Measurements from ENCODE around the gene MSRB1.
"Not testable (repeated sequence)": the region's sequence is repeated elsewhere in the genome, so short reads cannot be mapped to it uniquely, and the experiment has no call there.

MSRB1 gene

GRCh38 chr16:1945559-1946391 is 2.8 kb upstream of the MSRB1 start:
- DNase-seq (ENCODE audit: low read depth): no peak
- TF ChIP-seq CTCF (conservative IDR thresholded peaks at IDR 0.05; ENCODE audit: low read depth, low read length): no peak
- no peak overlapping the region for H3K4me3 ChIP-seq (ENCODE audit: low read length)

- no peak for DNase-seq (ENCODE audit: low read depth)
- TF ChIP-seq CTCF (conservative IDR thresholded peaks at IDR 0.05; ENCODE audit: low read depth, low read length): no peak
- no peak overlapping the region for H3K4me3 ChIP-seq (ENCODE audit: low read length)
These were observed 1.7 kb upstream of the MSRB1 start for GRCh38 chr16:1944612-1945199.

- no peak for TF ChIP-seq CTCF (conservative IDR thresholded peaks at IDR 0.05; ENCODE audit: low read depth, low read length)
- H3K4me3 ChIP-seq (ENCODE audit: low read length): peak overlapping the region; percentile 85
- no peak for DNase-seq (ENCODE audit: low read depth)
These were observed 771 bp downstream of the MSRB1 start for GRCh38 chr16:1942047-1942809.

- no peak for TF ChIP-seq CTCF (conservative IDR thresholded peaks at IDR 0.05; ENCODE audit: low read depth, low read length)
These were observed 1.6 kb downstream of the MSRB1 start for GRCh38 chr16:1941162-1942046.

GRCh38 chr16:1940273-1941161 is 2.5 kb downstream of the MSRB1 start:
- H3K4me3 ChIP-seq (ENCODE audit: low read length): no peak overlapping the region
- TF ChIP-seq CTCF (conservative IDR thresholded peaks at IDR 0.05; ENCODE audit: low read depth, low read length): no peak
- DNase-seq (ENCODE audit: low read depth): no peak

More at GRCh38 chr16:1941162-1942046, 1.6 kb downstream of the MSRB1 start:
- no peak for DNase-seq (ENCODE audit: low read depth)
- no peak overlapping the region for H3K4me3 ChIP-seq (ENCODE audit: low read length)

GRCh38 chr16:1939833-1940232 is 3.2 kb downstream of the MSRB1 start:
- not testable (repeated sequence) for H3K4me3 ChIP-seq (ENCODE audit: low read length); DNase-seq (ENCODE audit: low read depth)

Data from retinal pigment epithelial cell (primary cell).